Activated CD4-positive, alpha-beta T cell treated with anti-CD3 and anti-CD28 coated beads, Interleukin-2, amount 10 ng/mL, durations not matched to agents 7 days and 5 days (primary cell): Measurements from ENCODE around the gene RCVRN. TPM values are rescaled to one million over a fixed set of nuclear protein-coding genes. Genes with fewer than 3 reads are reported as not detected.

Experiments
- CTCF ChIA-PET: fragments of 350-600 bp; sonication (Branson Sonifier 250); formaldehyde crosslinking; loops from one replicate; lab custom pipeline; 2021; ENCODE audit warnings: antibody characterized with exemption; lab: Charles Lee
- POLR2A ChIA-PET: fragments of 350-600 bp; sonication (Branson Sonifier 250); formaldehyde crosslinking; loops from one replicate; lab custom pipeline; 2021; ENCODE audit warnings: antibody characterized with exemption; lab: Charles Lee
- DNase-seq: peaks from one replicate; pipeline ENCODE4 v3.0.0-alpha.2; 2020
- H3K27ac Mint-ChIP-seq: one replicate; pipeline ENCODE4 v1.8.0; 2021; ENCODE audit warnings: mild to moderate bottlenecking, moderate library complexity, mixed read lengths
- H3K27me3 Mint-ChIP-seq: one replicate; pipeline ENCODE4 v1.8.0; 2021; ENCODE audit warnings: mixed read lengths
- H3K36me3 Mint-ChIP-seq: one replicate; pipeline ENCODE4 v1.8.0; 2021; ENCODE audit warnings: low read depth, mixed read lengths
- H3K4me1 Mint-ChIP-seq: one replicate; pipeline ENCODE4 v1.8.0; 2021; ENCODE audit warnings: mixed read lengths
- H3K4me3 Mint-ChIP-seq: one replicate; pipeline ENCODE4 v1.8.0; 2021; ENCODE audit warnings: mild to moderate bottlenecking, moderate library complexity, mixed read lengths
- H3K9me3 Mint-ChIP-seq: one replicate; pipeline ENCODE4 v1.8.0; 2021; ENCODE audit warnings: mixed read lengths
- total RNA-seq, 2 experiments: library from RNA; stranded (reverse); gene quantifications; one replicate each; pipeline ENCODE4 v1.2.3, GENCODE V29; 2021

RCVRN gene
- total RNA-seq, 2 experiments from 2014 or later = not detected

GRCh38 chr17:9855036-9855435, 50.0 kb downstream of the RCVRN start:
- Mint-ChIP-seq H3K4me1 (no peaks in the 10 kb centered on the region), H3K27me3 (no peaks in the 10 kb centered on the region), H3K36me3 (no peaks in the 10 kb centered on the region), H3K27ac (no peak overlapping the region), H3K4me3 (no peak overlapping the region), H3K9me3 (peaks cover 5% of the 10 kb centered on the region)
- POLR2A ChIA-PET = interaction anchor here (0.6 kb wide), 1 partner anchor 87 kb away, joined by 3 read pairs; no protein-coding TSS in a partner anchor
- no peak for DNase-seq
- CTCF ChIA-PET = interaction anchor here (1.5 kb wide), 1 partner anchor 9 kb away, joined by 4 read pairs; no protein-coding TSS in a partner anchor

GRCh38 chr17:9854255-9854654, 50.8 kb downstream of the RCVRN start:
- H3K27ac Mint-ChIP-seq = no peak overlapping the region
- H3K36me3 Mint-ChIP-seq = no peaks in the 10 kb centered on the region
- DNase-seq = no peak
- POLR2A ChIA-PET = no interaction called here
- no peaks in the 10 kb centered on the region for H3K27me3 Mint-ChIP-seq
- peaks cover 4% of the 10 kb centered on the region for H3K9me3 Mint-ChIP-seq
- H3K4me3 Mint-ChIP-seq = no peak overlapping the region
- CTCF ChIA-PET = no interaction called here
- no peaks in the 10 kb centered on the region for H3K4me1 Mint-ChIP-seq

- H3K27me3 Mint-ChIP-seq = no peaks in the 10 kb centered on the region
- no peaks in the 10 kb centered on the region for H3K36me3 Mint-ChIP-seq
- no peak for DNase-seq
- no peak overlapping the region for H3K27ac Mint-ChIP-seq
- ChIA-PET POLR2A (no interaction called here), CTCF (interaction anchor here (0.8 kb wide), 1 partner anchor 28 kb away, joined by 3 read pairs; no protein-coding TSS in a partner anchor)
- no peak overlapping the region for H3K4me3 Mint-ChIP-seq
- H3K9me3 Mint-ChIP-seq = peaks cover 3% of the 10 kb centered on the region
- no peaks in the 10 kb centered on the region for H3K4me1 Mint-ChIP-seq
Measured at GRCh38 chr17:9850151-9850550, 54.9 kb downstream of the RCVRN start.

Other genes starting within 250 kb of the RCVRN start
- gene DHRS7C, start 113.7 kb downstream of the RCVRN start, total RNA-seq = not detected
- gene GSG1L2, start 83.2 kb downstream of the RCVRN start, total RNA-seq = not detected
- gene GLP2R, start 79.3 kb downstream of the RCVRN start, total RNA-seq = not detected